K562 (cell line): ENCODE results near the gene STAB2. TPM values are rescaled to one million over a fixed set of nuclear protein-coding genes. Genes with fewer than 3 reads are reported as not detected.

Experiments
- ATAC-seq: fragments of 200-7000 bp; cut with Tn5 transposase; 3 replicates; pipeline ENCODE4 v1.9.1; 2020; ENCODE audit warnings: moderate library complexity
- BruUV-seq: library from RNA; stranded (reverse); fragments of 400-500 nt; replicated peaks from 2 replicates; lab custom pipeline; 2021; lab: Mats Ljungman, UMichigan
- CTCF ChIA-PET: fragments of 300-600 bp; formaldehyde crosslinking; extraction: SDS; loops from one replicate; lab custom pipeline; 2021; ENCODE audit warnings: low intra/inter-chr PET ratio; lab: Yijun Ruan, JAX
- POLR2A ChIA-PET: fragments of 300-600, 350-650 bp; sonication (Branson Sonifier 250); formaldehyde crosslinking; extraction: SDS; loops from one replicate; lab custom pipeline; 2021; ENCODE audit warnings: antibody characterized with exemption, inconsistent platforms; lab: Yijun Ruan, JAX
- DNase-seq, 4 experiments: peaks; one replicate each; pipeline versions ENCODE4 v3.0.0 to v3.0.0-alpha.2; 2011 to 2018; ENCODE audit warnings: low spot score in 3 of 4, mixed read lengths in 3 of 4; ENCODE audit errors: extremely low read depth in 1 of 4
- FAIRE-seq: peaks from 2 replicates; lab custom pipeline; 2011; peaks lifted over from hg19 to GRCh38; lab: Jason Lieb, UNC
- H2AFZ ChIP-seq: 2 replicates; pipeline ENCODE4 v1.6.0; 2011; ENCODE audit warnings: low read depth, low read length, control low read depth, inconsistent platforms
- H3K27ac ChIP-seq: fragments of 200-600 bp; 3 replicates; pipeline ENCODE4 v1.8.0; 2011; ENCODE audit warnings: low read depth, mild to moderate bottlenecking, control low read depth, inconsistent platforms, low read length, moderate library complexity, mixed read lengths; ENCODE audit errors: extremely low read depth
- H3K27me3 ChIP-seq, 2 experiments: fragments of 300-600 bp in 1 of 2; 2 replicates in 1 of 2; 3 replicates in 1 of 2; pipeline versions ENCODE4 v1.6.0 to v1.8.0; 2011; ENCODE audit warnings: inconsistent platforms in 2 of 2, low read length in 2 of 2, mild to moderate bottlenecking in 1 of 2, mixed read lengths in 1 of 2, moderate library complexity in 1 of 2; ENCODE audit not compliant: control insufficient read depth in 2 of 2, insufficient read depth in 2 of 2
- H3K36me3 ChIP-seq: fragments of 300-600 bp; 3 replicates; pipeline ENCODE4 v1.8.0; 2011; ENCODE audit warnings: mild to moderate bottlenecking, low read length, inconsistent platforms; ENCODE audit not compliant: control insufficient read depth, insufficient read depth
- H3K4me1 ChIP-seq, 2 experiments: fragments of 200-600 bp in 1 of 2; replicated peaks in 1 of 2; 2 replicates in 1 of 2; 3 replicates in 1 of 2; pipeline versions ENCODE4 v1.5.1 to v1.8.0; 2011; ENCODE audit warnings: inconsistent platforms in 2 of 2, low read length in 2 of 2, mild to moderate bottlenecking in 1 of 2, mixed read lengths in 1 of 2, moderate library complexity in 1 of 2; ENCODE audit not compliant: control insufficient read depth in 2 of 2, insufficient read depth in 2 of 2
- H3K4me2 ChIP-seq: 2 replicates; pipeline ENCODE4 v1.6.1; 2011; ENCODE audit warnings: low read length, control low read depth, inconsistent platforms, mixed read lengths; ENCODE audit not compliant: insufficient read depth
- H3K4me3 ChIP-seq: fragments of 200-600 bp; sonication (generic), shearing (Covaris generic); 2 replicates; pipeline ENCODE4 v1.5.1; 2016; ENCODE audit warnings: control low read depth, inconsistent platforms
- H3K79me2 ChIP-seq: fragments of 200-600 bp; 3 replicates; pipeline ENCODE4 v1.8.0; 2011; ENCODE audit warnings: low read length, inconsistent platforms; ENCODE audit not compliant: control insufficient read depth, insufficient read depth
- H3K9ac ChIP-seq, 2 experiments: 2 replicates each; pipeline versions ENCODE4 v1.6.0 to v1.6.1; 2011; ENCODE audit warnings: low read depth in 2 of 2, low read length in 2 of 2, control low read depth in 1 of 2, inconsistent platforms in 1 of 2, mild to moderate bottlenecking in 1 of 2, mixed read lengths in 1 of 2; ENCODE audit not compliant: insufficient read depth in 1 of 2
- H3K9me1 ChIP-seq: one replicate; pipeline ENCODE4 v1.6.0; 2011; ENCODE audit warnings: inconsistent platforms, mild to moderate bottlenecking, low read length, moderate library complexity; ENCODE audit not compliant: control insufficient read depth, insufficient read depth
- H3K9me3 ChIP-seq: replicated peaks from 2 replicates; pipeline ENCODE4 v1.5.1; 2011; ENCODE audit warnings: low read depth, low read length, inconsistent platforms; ENCODE audit not compliant: control insufficient read depth, insufficient read depth
- H4K20me1 ChIP-seq: replicated peaks from 2 replicates; pipeline ENCODE4 v1.6.1; 2011; ENCODE audit warnings: low read length, inconsistent platforms, mixed read lengths; ENCODE audit not compliant: control insufficient read depth, insufficient read depth
- EP300 ChIP-seq: IDR thresholded peaks from 2 replicates; pipeline ENCODE4 v1.6.1; 2012; ENCODE audit warnings: low read length, improper control_type of control experiment
- ZNF232 ChIP-seq: sonication (generic); formaldehyde crosslinking; IDR thresholded peaks from 2 replicates; pipeline ENCODE4 v1.8.0; 2022; ENCODE audit warnings: mild to moderate bottlenecking, missing genetic modification reagents
- WGBS: fragments of 100-300 bp; shearing (Covaris generic); methylation state at CpG from one replicate; pipeline ENCODE4 v1.1.6; 2016; ENCODE audit warnings: low coverage, mixed read lengths; ENCODE audit not compliant: insufficient coverage; ENCODE audit errors: missing lambda C conversion rate; 5-methylcytosine and 5-hydroxymethylcytosine counted together
- in situ Hi-C: fragments of 300-500 bp; cut with MboI; formaldehyde crosslinking; loops from 4 replicates; pipeline ENCODE4 v1.15.0; 2018; ENCODE audit warnings: inconsistent platforms, mixed read lengths
- intact Hi-C: fragments of 100-400 bp; cut with micrococcal nuclease; formaldehyde crosslinking; loops from 2 replicates; pipeline ENCODE4 v1.14.2; 2022
- polyA plus RNA-seq, 8 experiments: library from polyadenylated mRNA; depleted of rRNA in 4 of 8; stranded (reverse) in 5 of 8; unstranded in 3 of 8; fragments of >200 nt; fragmentation: Nextera tagmentation in 2 of 8; fragmentation: Illumina TruSeq in 1 of 8; extraction: Ambion mirVana in 2 of 8; extraction: Trizol in 1 of 8; gene quantifications; 2 replicates each; pipeline versions ENCODE4 v1.2.1 to v1.2.3, GENCODE V29; 2011 to 2014; ENCODE audit warnings: inconsistent platforms in 1 of 8, missing spikeins in 1 of 8
- total RNA-seq, 7 experiments: library from RNA; depleted of rRNA in 6 of 7; stranded (reverse); fragments of >200 nt in 6 of 7; fragmentation: Illumina TruSeq in 2 of 7; extraction: Trizol in 2 of 7; gene quantifications; 2 replicates each; pipeline versions ENCODE4 v1.2.1 to v1.2.3, GENCODE V29; 2011 to 2021; ENCODE audit warnings: low replicate concordance in 1 of 7

Gene STAB2
- total and polyA plus RNA-seq, 9 of the 15 experiments (the other 6 are each of a cell fraction or from before 2014, with no cell fraction given), result 0.10 TPM; not detected in 8

GRCh38 chr12:103707446-103707845 is 120.4 kb downstream of the STAB2 start:
- FAIRE-seq (no peak), ATAC-seq (no peak), DNase-seq (no peak)
- no peak for TF ChIP-seq ZNF232 (CRISPR knock-in tag)
- in situ Hi-C loops, result no loop called here
- Histone ChIP-seq H3K4me1 (no peaks in the 10 kb centered on the region), H3K36me3 (no peaks in the 10 kb centered on the region), H3K9me1 (no peaks in the 10 kb centered on the region), H2AFZ (no peak overlapping the region), H3K4me2 (no peak overlapping the region), H3K79me2 (no peaks in the 10 kb centered on the region), H4K20me1 (no peaks in the 10 kb centered on the region), H3K27ac (no peak overlapping the region), H3K27me3 (peaks cover 4 to 18% of the 10 kb centered on the region in 2 experiments), H3K4me3 (no peak overlapping the region), H3K9me3 (no peaks in the 10 kb centered on the region), H3K9ac (no peak overlapping the region)
- ChIA-PET POLR2A (interaction anchor here (1.6 kb wide), 1 partner anchor 9 kb away, joined by 5 read pairs; no protein-coding TSS in a partner anchor), CTCF (no interaction called here)
- intact Hi-C loops, result no loop called here
- BruUV-seq, result no TSS peak

DNA sequence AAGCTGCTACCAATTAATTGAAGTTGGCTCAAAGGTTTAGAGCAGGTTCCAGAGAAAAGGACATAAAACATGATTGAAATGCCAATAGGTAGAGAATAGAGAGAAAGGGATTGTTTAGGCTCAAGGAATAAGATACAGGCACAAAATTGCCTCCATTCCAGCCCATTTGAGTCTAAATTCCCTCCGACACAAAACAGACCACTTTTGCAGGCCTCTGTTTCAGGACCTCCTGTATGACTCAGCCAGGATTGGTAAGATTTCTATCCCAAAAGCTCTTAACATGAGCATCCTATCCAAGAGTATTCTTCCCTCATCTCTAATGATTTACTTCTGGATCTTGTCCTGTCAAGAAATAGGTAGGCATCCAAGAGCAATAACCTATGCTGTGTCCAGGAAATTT is 123.5 kb downstream of the STAB2 start:
- H3K9ac ChIP-seq, result no peak overlapping the region
- no peak overlapping the region for H3K27ac ChIP-seq
- TF ChIP-seq EP300, result no peak
- H2AFZ ChIP-seq, result no peak overlapping the region
- POLR2A ChIA-PET, result no interaction called here
- DNase-seq, result no peak
- no peaks in the 10 kb centered on the region for H3K4me1 ChIP-seq
- intact Hi-C loops (no loop called here), in situ Hi-C loops (no loop called here)
- no peak overlapping the region for H3K4me2 ChIP-seq
- H3K36me3 ChIP-seq, result no peaks in the 10 kb centered on the region
- no peaks in the 10 kb centered on the region for H3K79me2 ChIP-seq
- FAIRE-seq, result no peak
- no peaks in the 10 kb centered on the region for H4K20me1 ChIP-seq
- no peaks in the 10 kb centered on the region for H3K9me3 ChIP-seq
- peaks cover 6 to 18% of the 10 kb centered on the region in 2 experiments for H3K27me3 ChIP-seq
- 0% methylated on average over 1 of the region's 1 CpG for WGBS
- H3K4me3 ChIP-seq, result no peak overlapping the region
- no TSS peak for BruUV-seq
- CTCF ChIA-PET, result no interaction called here
- ATAC-seq, result no peak
- no peaks in the 10 kb centered on the region for H3K9me1 ChIP-seq
